KMS-11 (cell line): ENCODE results near the gene NXPE3.

Experiments
- H2AFZ ChIP-seq: fragments of 200-600 bp; sonication (generic); 2 replicates; pipeline ENCODE4 v1.6.1; 2016; ENCODE audit warnings: antibody characterized with exemption, mixed run types, low read depth
- H3K27ac ChIP-seq: fragments of 200-600 bp; sonication (generic); 2 replicates; pipeline ENCODE4 v1.6.1; 2016; ENCODE audit warnings: mild to moderate bottlenecking, mixed run types
- H3K27me3 ChIP-seq: fragments of 200-600 bp; sonication (generic); 2 replicates; pipeline ENCODE4 v1.6.1; 2017; ENCODE audit warnings: mild to moderate bottlenecking, low read depth, mixed run types, moderate library complexity; ENCODE audit not compliant: insufficient read depth
- H3K36me3 ChIP-seq: fragments of 200-600 bp; sonication (generic); 2 replicates; pipeline ENCODE4 v1.6.1; 2017; ENCODE audit warnings: mild to moderate bottlenecking, mixed run types; ENCODE audit not compliant: insufficient read depth
- H3K4me1 ChIP-seq: fragments of 200-600 bp; sonication (generic); 2 replicates; pipeline ENCODE4 v1.6.1; 2016; ENCODE audit warnings: mild to moderate bottlenecking, low read depth, mixed run types; ENCODE audit not compliant: poor library complexity, severe bottlenecking
- H3K4me2 ChIP-seq: fragments of 200-600 bp; sonication (generic); 2 replicates; pipeline ENCODE4 v1.7.0; 2016; ENCODE audit warnings: mild to moderate bottlenecking, mixed run types
- H3K4me3 ChIP-seq: fragments of 200-600 bp; sonication (generic); IDR thresholded peaks from 2 replicates; pipeline ENCODE4 v1.6.1; 2017; ENCODE audit warnings: low read depth, low read length, mixed read lengths; ENCODE audit not compliant: insufficient read depth
- H3K79me2 ChIP-seq: fragments of 200-600 bp; sonication (generic); 2 replicates; pipeline ENCODE4 v1.6.1; 2016; ENCODE audit warnings: low read depth, mixed run types; ENCODE audit not compliant: insufficient read depth
- H3K9ac ChIP-seq: fragments of 200-600 bp; sonication (generic); 2 replicates; pipeline ENCODE4 v1.6.1; 2016; ENCODE audit warnings: mild to moderate bottlenecking, mixed run types
- H4K20me1 ChIP-seq: fragments of 200-600 bp; sonication (generic); 2 replicates; pipeline ENCODE4 v1.6.1; 2016; ENCODE audit warnings: mild to moderate bottlenecking, mixed run types; ENCODE audit not compliant: insufficient read depth
- CTCF ChIP-seq: fragments of 200-600 bp; sonication (generic); conservative IDR thresholded peaks from 2 replicates; pipeline ENCODE4 v1.6.1; 2017; ENCODE audit warnings: low read depth, mild to moderate bottlenecking, antibody characterized with exemption, low read length, moderate library complexity, mixed read lengths

NXPE3 gene

GRCh38 chr3:101848326-101848725 is 69.3 kb downstream of the NXPE3 start:
- H3K27ac ChIP-seq, result peak overlapping the region; percentile 72; the same call in 1 of the 2 replicates
- H3K9ac ChIP-seq, result no peak overlapping the region
- no peak overlapping the region for H3K4me3 ChIP-seq
- H3K27me3 ChIP-seq, result no peaks in the 10 kb centered on the region
- no peak for TF ChIP-seq CTCF
- H2AFZ ChIP-seq, result peak overlapping the region; percentile 34
- peaks cover 8% of the 10 kb centered on the region; the same call in 1 of the 2 replicates for H3K36me3 ChIP-seq
- peaks cover 20% of the 10 kb centered on the region for H3K4me1 ChIP-seq
- no peaks in the 10 kb centered on the region for H4K20me1 ChIP-seq
- peaks cover 21% of the 10 kb centered on the region; the same call in 1 of the 2 replicates for H3K79me2 ChIP-seq
- peak overlapping the region; percentile 68 for H3K4me2 ChIP-seq

- peaks cover 8% of the 10 kb centered on the region; the same call in 1 of the 2 replicates for H3K36me3 ChIP-seq
- peak within 1 kb of the TSS; percentile 68 for H3K4me2 ChIP-seq
- H3K27me3 ChIP-seq, result no peaks in the 10 kb centered on the region
- peaks cover 21% of the 10 kb centered on the region; the same call in 1 of the 2 replicates for H3K79me2 ChIP-seq
- H4K20me1 ChIP-seq, result no peaks in the 10 kb centered on the region
- H3K4me1 ChIP-seq, result peaks cover 27% of the 10 kb centered on the region
- H2AFZ ChIP-seq, result peak within 1 kb of the TSS; percentile 34
- peak within 1 kb of the TSS; percentile 95 for H3K4me3 ChIP-seq
- peak within 1 kb of the TSS; percentile 72 for H3K27ac ChIP-seq
- peak within 1 kb of the TSS; percentile 82 for H3K9ac ChIP-seq
- TF ChIP-seq CTCF, result no peak
Observed at GRCh38 chr3:101848754-101849713, 70.0 kb downstream of the NXPE3 start, which contains the start of gene NFKBIZ. TSS of gene NFKBIZ (plus strand) at chr3:101849514. CDS start at chr3:101849629, 115 bp downstream.

GRCh38 chr3:101849714-101850245 is 70.8 kb downstream of the NXPE3 start:
- Histone ChIP-seq H3K9ac (peak overlapping the region; percentile 82), H2AFZ (peak overlapping the region; percentile 34), H3K36me3 (peaks cover 8% of the 10 kb centered on the region; the same call in 1 of the 2 replicates), H3K27me3 (no peaks in the 10 kb centered on the region), H3K4me2 (peak overlapping the region; percentile 63), H3K4me1 (peaks cover 35% of the 10 kb centered on the region), H3K27ac (peak overlapping the region; percentile 72), H4K20me1 (no peaks in the 10 kb centered on the region), H3K4me3 (peak overlapping the region; percentile 95), H3K79me2 (peaks cover 21% of the 10 kb centered on the region; the same call in 1 of the 2 replicates)
- TF ChIP-seq CTCF, result no peak

GRCh38 chr3:101850246-101851051 is 71.4 kb downstream of the NXPE3 start:
- Histone ChIP-seq H3K4me1 (peaks cover 36% of the 10 kb centered on the region), H3K27me3 (no peaks in the 10 kb centered on the region), H3K4me3 (peak overlapping the region; percentile 95), H3K36me3 (peaks cover 8% of the 10 kb centered on the region; the same call in 1 of the 2 replicates), H3K79me2 (peaks cover 21% of the 10 kb centered on the region; the same call in 1 of the 2 replicates), H4K20me1 (no peaks in the 10 kb centered on the region), H3K9ac (peak overlapping the region; percentile 82), H3K27ac (peak overlapping the region; percentile 72), H2AFZ (peak overlapping the region; percentile 34), H3K4me2 (peak overlapping the region; percentile 63)
- 0 out of 2 replicates have a peak, but pooled peaks have one; percentile 13 for TF ChIP-seq CTCF
